Renal cortical epithelial cell (primary cell): Measurements from ENCODE around the gene KDSR. TPM values are rescaled to one million over a fixed set of nuclear protein-coding genes. Genes with fewer than 3 reads are reported as not detected.

ENCODE experiments used
- DNase-seq: peaks from one replicate; pipeline ENCODE4 v3.0.0-alpha.2; 2011; ENCODE audit warnings: low read depth
- total RNA-seq: library from RNA; depleted of rRNA; stranded (reverse); fragments of >200 nt; gene quantifications from 2 replicates; pipeline ENCODE4 v1.2.3, GENCODE V29; 2014

The KDSR gene
- total RNA-seq, 1 donor from 2014 or later, result 75.1 TPM

DNA sequence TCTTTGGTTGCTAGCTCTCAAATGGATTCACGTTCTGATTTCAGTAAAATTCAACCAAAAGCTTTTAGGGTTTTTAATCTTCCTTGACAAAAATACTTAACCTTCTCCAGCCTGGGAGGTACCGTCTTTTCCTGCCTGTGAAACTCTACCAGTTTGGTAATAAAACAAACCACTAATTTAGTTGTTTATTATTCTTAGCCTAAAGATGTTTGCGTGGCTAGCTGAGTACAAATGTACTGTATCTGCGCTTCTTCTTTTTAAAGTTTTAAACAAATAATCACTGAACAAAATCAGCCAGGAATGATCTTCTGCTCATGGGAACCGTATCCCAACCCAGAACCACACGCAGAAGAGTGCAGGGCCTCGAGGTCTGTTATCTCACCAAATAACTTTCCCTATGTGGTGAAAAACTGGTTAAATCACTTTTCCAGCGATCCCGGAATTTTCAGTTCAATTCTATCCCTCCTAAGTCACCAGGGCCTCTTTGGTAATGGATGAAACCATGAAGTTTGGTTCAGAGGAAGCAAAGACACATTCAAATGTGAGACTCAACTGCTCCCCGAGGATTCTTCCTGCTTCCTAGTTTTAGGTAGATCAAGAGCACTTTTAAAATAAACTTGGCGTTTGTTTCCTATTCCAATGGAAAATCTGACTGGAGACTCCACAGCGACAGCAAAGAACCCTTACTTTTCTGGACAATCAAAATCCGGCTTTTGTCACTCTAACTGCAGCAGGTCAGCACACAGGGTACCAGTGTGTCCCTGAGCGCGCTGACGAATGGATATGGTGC lies 83.5 kb downstream of the KDSR start:
- no peak for DNase-seq

DNA sequence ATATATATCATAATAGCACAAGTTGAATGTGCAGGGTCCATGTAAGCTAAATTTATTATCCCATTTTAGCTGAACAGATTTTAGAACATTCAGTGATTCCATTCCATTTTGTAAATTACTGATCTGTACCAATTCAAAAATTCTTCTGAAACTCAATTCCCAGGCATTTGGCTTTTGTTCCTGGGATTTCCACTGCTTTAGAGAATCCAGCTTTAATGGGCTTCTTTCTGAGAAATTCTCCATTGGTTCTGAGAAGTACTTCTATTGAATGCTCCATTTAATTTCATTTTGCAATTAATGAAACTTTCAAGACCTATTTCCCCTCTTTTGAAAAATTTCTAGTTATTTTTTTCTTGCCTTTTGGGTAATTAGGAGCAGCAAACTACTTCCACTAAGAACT lies 84.2 kb downstream of the KDSR start:
- DNase-seq, result no peak

Other genes starting within 250 kb of the KDSR start
- 6.3 and 30.2 TPM in 2 replicates for gene BCL2, start 47.4 kb downstream of the KDSR start, total RNA-seq
- gene VPS4B, start 55.3 kb upstream of the KDSR start, total RNA-seq, result 81.9 and 117 TPM in 2 replicates
- 0.10 and 1.2 TPM in 2 replicates for gene SERPINB5, start 109.8 kb upstream of the KDSR start, total RNA-seq
- not detected in 2 replicates for gene SERPINB12, start 175.2 kb upstream of the KDSR start, total RNA-seq
- not detected in 2 replicates for gene SERPINB13, start 220.1 kb upstream of the KDSR start, total RNA-seq